H1 (cell line): ENCODE measurements around the gene CLEC19A. TPM values are rescaled to one million over a fixed set of nuclear protein-coding genes. Genes with fewer than 3 reads are reported as not detected.

Experiments used
- CHD1 ChIP-seq: IDR thresholded peaks from 2 replicates; pipeline ENCODE4 v1.6.1; 2012; ENCODE audit warnings: low read depth, low read length, improper control_type of control experiment
- POU5F1 ChIP-seq: IDR thresholded peaks from 2 replicates; pipeline ENCODE4 v1.6.1; 2011; ENCODE audit warnings: low read depth, mild to moderate bottlenecking, low read length, moderate library complexity
- RXRA ChIP-seq: IDR thresholded peaks from 2 replicates; pipeline ENCODE4 v1.6.1; 2011; ENCODE audit warnings: low read depth, mild to moderate bottlenecking, low read length, moderate library complexity; ENCODE audit not compliant: insufficient read depth
- SRF ChIP-seq: IDR thresholded peaks from 2 replicates; pipeline ENCODE4 v1.6.1; 2011; ENCODE audit warnings: mild to moderate bottlenecking, low read depth, low read length, moderate library complexity
- polyA plus RNA-seq, 7 experiments: library from polyadenylated mRNA; depleted of rRNA in 3 of 7; stranded (reverse) in 5 of 7; unstranded in 2 of 7; fragments of >200 nt in 5 of 7; fragments of 200-250 nt in 2 of 7; gene quantifications; 1 replicate in 5 of 7; 2 replicates in 1 of 7; 4 replicates in 1 of 7; pipeline versions ENCODE4 v1.2.1 to v1.2.3, GENCODE V29; 2011 to 2013; ENCODE audit warnings: missing spikeins in 2 of 7, mixed read lengths in 2 of 7
- total RNA-seq: library from RNA; stranded (reverse); fragmentation: NEBNext Ultra II Directional; extraction: Animal tissue kit (Norgen Biotek cat#: 25700); gene quantifications from 2 replicates; pipeline ENCODE4 v1.2.1, GENCODE V29; 2021
- TF ChIP-seq, protein P1 (sequence below): fragments of 300-600 bp; sonication (generic); IDR thresholded peaks from 2 replicates; pipeline ENCODE4 v1.7.1; 2012; ENCODE audit warnings: low read length, moderate library complexity, mild to moderate bottlenecking, inconsistent platforms; ENCODE audit not compliant: insufficient replicate concordance

Gene CLEC19A
- total and polyA plus RNA-seq, 2 of the 8 experiments (the other 6 are each of a cell fraction or from before 2014, with no cell fraction given) = 0.35 to 0.88 TPM

DNA sequence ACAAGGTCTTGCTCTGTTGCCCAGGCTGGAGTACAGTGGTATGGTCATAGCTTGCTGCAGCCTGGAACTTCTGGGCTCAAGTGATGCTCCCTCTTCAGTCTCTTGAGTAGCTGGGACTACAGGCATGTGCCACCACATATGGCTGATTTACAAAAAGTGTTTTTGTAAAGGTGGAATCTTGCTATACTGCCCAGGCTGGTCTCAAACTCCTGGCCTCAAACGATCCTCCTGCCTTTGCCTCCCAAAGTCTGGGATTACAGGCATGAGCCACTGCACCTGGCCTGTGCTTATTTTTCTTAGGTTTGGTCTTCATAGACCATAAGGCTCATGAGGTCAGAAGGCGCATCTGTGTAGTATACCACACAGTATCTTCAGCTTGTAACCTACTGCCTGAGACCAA is 5.3 kb downstream of the CLEC19A start (continued):
- TF ChIP-seq SRF (no peak), CHD1 (no peak), POU5F1 (no peak), RXRA (no peak)
- TF ChIP-seq, protein P1, sequence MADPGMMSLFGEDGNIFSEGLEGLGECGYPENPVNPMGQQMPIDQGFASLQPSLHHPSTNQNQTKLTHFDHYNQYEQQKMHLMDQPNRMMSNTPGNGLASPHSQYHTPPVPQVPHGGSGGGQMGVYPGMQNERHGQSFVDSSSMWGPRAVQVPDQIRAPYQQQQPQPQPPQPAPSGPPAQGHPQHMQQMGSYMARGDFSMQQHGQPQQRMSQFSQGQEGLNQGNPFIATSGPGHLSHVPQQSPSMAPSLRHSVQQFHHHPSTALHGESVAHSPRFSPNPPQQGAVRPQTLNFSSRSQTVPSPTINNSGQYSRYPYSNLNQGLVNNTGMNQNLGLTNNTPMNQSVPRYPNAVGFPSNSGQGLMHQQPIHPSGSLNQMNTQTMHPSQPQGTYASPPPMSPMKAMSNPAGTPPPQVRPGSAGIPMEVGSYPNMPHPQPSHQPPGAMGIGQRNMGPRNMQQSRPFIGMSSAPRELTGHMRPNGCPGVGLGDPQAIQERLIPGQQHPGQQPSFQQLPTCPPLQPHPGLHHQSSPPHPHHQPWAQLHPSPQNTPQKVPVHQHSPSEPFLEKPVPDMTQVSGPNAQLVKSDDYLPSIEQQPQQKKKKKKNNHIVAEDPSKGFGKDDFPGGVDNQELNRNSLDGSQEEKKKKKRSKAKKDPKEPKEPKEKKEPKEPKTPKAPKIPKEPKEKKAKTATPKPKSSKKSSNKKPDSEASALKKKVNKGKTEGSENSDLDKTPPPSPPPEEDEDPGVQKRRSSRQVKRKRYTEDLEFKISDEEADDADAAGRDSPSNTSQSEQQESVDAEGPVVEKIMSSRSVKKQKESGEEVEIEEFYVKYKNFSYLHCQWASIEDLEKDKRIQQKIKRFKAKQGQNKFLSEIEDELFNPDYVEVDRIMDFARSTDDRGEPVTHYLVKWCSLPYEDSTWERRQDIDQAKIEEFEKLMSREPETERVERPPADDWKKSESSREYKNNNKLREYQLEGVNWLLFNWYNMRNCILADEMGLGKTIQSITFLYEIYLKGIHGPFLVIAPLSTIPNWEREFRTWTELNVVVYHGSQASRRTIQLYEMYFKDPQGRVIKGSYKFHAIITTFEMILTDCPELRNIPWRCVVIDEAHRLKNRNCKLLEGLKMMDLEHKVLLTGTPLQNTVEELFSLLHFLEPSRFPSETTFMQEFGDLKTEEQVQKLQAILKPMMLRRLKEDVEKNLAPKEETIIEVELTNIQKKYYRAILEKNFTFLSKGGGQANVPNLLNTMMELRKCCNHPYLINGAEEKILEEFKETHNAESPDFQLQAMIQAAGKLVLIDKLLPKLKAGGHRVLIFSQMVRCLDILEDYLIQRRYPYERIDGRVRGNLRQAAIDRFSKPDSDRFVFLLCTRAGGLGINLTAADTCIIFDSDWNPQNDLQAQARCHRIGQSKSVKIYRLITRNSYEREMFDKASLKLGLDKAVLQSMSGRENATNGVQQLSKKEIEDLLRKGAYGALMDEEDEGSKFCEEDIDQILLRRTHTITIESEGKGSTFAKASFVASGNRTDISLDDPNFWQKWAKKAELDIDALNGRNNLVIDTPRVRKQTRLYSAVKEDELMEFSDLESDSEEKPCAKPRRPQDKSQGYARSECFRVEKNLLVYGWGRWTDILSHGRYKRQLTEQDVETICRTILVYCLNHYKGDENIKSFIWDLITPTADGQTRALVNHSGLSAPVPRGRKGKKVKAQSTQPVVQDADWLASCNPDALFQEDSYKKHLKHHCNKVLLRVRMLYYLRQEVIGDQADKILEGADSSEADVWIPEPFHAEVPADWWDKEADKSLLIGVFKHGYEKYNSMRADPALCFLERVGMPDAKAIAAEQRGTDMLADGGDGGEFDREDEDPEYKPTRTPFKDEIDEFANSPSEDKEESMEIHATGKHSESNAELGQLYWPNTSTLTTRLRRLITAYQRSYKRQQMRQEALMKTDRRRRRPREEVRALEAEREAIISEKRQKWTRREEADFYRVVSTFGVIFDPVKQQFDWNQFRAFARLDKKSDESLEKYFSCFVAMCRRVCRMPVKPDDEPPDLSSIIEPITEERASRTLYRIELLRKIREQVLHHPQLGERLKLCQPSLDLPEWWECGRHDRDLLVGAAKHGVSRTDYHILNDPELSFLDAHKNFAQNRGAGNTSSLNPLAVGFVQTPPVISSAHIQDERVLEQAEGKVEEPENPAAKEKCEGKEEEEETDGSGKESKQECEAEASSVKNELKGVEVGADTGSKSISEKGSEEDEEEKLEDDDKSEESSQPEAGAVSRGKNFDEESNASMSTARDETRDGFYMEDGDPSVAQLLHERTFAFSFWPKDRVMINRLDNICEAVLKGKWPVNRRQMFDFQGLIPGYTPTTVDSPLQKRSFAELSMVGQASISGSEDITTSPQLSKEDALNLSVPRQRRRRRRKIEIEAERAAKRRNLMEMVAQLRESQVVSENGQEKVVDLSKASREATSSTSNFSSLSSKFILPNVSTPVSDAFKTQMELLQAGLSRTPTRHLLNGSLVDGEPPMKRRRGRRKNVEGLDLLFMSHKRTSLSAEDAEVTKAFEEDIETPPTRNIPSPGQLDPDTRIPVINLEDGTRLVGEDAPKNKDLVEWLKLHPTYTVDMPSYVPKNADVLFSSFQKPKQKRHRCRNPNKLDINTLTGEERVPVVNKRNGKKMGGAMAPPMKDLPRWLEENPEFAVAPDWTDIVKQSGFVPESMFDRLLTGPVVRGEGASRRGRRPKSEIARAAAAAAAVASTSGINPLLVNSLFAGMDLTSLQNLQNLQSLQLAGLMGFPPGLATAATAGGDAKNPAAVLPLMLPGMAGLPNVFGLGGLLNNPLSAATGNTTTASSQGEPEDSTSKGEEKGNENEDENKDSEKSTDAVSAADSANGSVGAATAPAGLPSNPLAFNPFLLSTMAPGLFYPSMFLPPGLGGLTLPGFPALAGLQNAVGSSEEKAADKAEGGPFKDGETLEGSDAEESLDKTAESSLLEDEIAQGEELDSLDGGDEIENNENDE = no peak
